ENCODE data around the gene ADAM12. TPM values are rescaled to one million over a fixed set of nuclear protein-coding genes. Genes with fewer than 3 reads are reported as not detected.

ADAM12 gene
- total RNA-seq, 1 donor from 2014 or later, result 0.35 TPM

DNA sequence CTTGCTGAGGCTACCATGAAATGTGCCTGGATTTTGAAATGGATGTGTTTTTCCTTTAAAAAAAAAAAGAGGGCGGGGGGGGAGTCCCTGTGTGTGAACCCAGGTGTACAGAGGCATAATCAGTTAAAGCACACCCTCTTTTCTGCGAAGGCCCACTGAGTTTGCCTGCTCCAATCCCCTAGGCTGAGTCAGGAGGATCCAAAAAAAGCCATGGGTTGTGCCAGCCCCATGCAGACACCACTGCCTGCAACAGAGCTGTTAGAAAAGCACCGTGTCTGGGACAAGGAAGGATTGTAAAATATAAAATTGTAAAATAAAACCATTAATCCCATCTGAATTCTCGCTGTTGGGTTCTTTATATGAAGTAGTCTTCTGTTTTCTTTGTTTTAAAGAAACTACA is 217.9 kb downstream of the ADAM12 start:
- DNase-seq (no peak), ATAC-seq (no peak)
- intact Hi-C loops (cut with micrococcal nuclease), result no loop called here

DNA sequence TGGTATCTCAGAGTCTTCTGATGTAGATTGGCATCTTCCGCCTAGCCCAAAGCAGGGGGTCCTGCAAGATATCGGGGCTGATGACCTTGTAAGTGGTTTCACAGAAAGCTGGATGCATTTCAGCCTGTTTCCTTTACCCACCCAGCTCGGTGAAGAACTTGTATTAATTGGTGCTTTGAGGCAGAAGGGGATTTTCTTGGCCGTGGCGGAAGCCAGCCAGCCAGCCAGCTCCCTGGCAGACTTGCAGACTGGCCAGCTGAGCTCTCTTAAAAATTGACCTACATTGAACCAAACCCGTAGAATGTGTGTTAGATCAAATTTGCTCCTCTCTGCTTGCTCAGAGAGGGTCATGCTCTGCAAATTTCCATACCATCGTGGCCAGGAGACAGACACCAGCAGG is 218.4 kb downstream of the ADAM12 start:
- intact Hi-C loops (cut with micrococcal nuclease), result no loop called here
- ATAC-seq (no peak), DNase-seq (no peak)

DNA sequence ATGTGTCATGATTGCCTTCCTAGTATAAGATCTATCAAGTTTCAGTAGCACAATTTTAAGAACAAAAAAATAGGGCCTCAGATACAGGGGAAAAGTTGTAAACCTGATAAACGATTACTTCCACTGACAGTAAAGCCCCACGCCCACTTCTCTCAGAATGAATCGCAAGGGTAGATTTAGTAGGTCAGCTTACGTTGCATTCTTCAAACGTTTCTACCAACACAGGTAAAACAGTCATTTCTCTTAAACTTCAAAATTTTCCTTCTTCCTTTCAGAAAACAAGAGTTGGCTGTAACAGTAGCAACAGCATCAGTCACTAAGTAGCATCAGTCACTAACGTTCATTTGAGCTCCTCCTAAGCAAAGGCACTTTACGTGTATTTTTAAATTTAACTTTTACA is 221.5 kb downstream of the ADAM12 start:
- DNase-seq (no peak), ATAC-seq (no peak)
- intact Hi-C loops (cut with micrococcal nuclease), result no loop called here

DNA sequence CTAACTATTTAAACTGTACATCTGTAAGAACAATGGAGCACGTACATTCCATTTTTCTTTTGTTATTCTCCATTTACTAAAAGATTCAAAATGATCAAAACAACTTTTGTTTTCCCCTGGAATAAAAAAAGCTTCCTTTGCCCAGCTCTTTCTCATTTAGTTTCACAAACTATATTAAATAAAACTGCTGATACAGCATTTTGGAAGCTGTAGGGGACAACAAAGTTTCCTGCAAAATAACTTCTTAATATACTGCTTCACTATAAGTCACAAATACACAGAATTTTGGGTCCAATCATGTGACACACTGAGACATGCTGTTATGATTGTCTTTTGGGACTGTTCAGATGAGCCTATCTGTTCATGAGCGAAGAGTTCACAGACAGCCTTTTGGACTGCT is 222.4 kb downstream of the ADAM12 start:
- ATAC-seq (no peak), DNase-seq (no peak)
- intact Hi-C loops (cut with micrococcal nuclease), result no loop called here

DNA sequence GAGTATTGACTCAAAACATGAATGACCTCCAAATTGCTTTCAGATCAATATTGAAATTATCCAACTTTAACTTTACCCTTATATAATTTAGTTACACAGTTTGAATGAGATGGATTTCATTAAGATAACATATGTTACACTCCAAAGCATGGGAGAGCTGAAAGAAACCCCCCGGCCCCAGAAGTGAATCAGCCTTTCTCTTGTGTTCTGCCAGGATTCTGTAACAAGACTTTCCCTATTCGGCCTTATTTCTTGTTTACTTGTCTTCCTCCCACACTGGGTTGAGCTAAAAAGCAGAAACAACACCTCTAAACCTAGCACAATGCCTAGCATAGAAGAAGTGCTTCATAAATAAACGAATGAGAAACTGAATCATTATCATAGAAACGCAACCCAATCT is 224.8 kb downstream of the ADAM12 start:
- no peak for DNase-seq
- intact Hi-C loops (cut with micrococcal nuclease), result no loop called here
- ATAC-seq, result no peak

DNA sequence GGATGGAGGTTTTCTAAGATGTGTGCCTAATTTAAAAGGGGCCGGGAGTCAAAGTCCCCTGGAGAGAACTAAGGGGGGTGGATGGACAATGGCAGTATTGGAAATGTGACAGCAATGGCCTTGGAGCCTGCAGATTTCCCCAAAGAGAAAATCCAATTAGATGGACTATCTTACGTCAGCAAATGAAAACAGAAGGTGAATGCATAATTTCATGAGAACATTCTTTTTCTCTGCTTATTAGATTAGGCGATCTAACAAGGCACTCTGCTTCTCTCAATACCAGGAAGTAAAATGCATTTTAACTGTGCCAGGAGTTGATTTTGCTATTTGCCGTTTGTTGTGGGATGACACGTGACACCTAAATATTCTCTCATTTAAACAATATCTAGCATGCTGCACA is 226.6 kb downstream of the ADAM12 start:
- no peak for DNase-seq
- intact Hi-C loops (cut with micrococcal nuclease), result no loop called here
- no peak for ATAC-seq

DNA sequence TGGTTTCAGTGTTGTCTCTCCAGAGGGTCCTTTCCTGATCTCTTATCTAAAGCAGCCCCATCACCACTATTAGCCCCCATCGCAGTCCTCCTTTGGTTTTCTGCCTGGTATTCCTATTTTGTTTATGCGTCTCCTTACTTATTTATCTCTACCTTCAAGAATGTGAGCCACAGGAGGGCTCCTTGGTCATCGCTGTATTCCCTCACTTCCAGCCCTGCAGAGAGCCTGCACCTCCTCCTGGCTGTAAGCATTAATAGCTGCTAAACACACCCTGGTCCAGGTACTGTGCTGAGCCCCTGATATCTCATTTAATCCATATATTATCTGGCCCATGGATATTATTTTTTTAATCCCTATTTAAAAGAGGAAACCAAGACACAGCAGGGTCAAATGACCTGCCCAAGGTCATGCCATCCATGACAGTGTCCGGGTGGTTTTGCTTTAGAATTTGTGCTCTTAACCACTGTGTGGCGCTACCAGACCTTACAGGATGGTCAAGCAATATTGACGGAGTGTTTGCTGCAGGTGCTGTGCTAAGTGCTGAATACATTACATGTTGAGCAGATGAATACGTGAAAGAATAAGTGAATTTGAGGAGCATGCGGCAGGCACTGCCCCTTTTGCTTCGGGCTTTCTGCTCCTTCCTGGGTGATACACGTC is 227.2 kb downstream of the ADAM12 start:
- no peak for DNase-seq
- intact Hi-C loops (cut with micrococcal nuclease), result no loop called here
- ATAC-seq, result no peak

DNA sequence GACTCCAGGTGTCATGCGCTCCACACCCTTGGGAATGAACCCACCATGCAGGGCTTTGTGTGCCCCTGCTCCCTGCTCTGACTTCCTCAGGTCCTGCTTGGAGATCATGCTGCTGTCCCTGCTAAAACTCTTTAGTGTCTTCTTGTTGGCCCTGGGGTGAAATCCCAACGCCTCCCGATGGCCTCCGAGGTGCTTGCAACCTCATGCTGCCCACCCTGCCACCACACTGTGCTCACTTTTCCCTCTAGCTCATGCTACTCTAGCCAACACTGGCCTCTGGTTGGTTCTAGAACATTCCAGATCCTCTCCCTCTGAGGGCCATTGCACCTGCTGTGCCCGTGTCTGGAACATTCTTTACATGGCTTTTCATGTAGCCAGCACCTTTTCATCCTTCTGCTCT is 227.7 kb downstream of the ADAM12 start:
- no peak for ATAC-seq
- no peak for DNase-seq
- intact Hi-C loops (cut with micrococcal nuclease), result no loop called here

DNA sequence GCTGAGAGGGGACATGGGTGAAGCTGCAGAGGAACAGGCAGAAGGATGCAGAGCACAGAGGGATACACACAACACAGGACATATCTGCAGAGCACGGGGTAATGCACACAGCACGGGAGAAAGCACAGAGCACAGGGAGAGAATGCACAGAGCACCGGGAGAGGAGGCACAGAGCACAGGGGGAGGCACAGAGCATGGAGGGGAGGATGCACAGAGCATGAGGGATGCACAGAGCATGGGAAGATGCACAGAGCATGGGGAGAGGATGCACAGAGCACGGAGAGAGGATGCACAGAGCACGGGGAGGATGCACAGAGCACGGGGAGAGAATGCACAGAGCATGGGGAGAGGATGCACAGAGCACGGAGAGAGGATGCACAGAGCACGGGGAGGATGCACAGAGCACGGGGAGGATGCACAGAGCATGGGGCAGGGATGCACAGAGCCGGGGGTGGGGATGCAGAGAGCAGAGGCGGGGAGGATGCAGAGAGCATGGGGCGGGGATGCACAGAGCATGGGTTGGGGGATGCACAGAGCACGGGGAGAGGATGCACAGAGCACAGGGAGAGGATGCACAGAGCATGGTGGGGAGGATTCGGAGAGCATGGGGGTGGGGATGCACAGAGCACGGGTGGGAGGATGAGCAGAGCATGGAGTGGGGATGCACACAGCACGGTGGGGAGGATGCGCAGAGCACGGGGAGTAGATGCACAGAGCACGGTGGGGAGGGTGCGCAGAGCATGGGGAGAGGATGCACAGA is 230.0 kb downstream of the ADAM12 start:
- intact Hi-C loops (cut with micrococcal nuclease), result no loop called here
- ATAC-seq, result no peak

DNA sequence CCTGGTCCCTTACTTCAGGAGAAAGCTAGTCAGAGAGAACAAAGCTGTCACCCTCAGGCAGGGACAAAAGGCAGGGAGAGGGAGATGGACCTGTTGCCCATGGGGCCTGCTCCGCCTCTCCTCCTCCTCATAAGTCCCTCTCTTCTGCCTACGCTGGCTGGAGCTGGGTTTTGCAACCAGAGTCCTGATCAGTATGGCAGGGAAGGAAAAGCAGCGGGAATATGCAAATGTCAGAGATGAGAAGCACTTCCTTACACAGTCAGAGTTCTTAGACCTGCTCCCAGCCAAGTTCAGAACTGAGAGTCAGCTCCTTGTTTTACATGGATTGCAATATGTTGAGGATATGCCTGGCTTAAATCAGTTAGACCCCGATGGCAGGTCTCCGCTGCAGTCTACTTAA is 231.1 kb downstream of the ADAM12 start:
- DNase-seq (no peak), ATAC-seq (no peak)
- intact Hi-C loops (cut with micrococcal nuclease), result no loop called here

More for the DNA sequence above, 230.0 kb downstream of the ADAM12 start:
- DNase-seq, result no peak

DNA sequence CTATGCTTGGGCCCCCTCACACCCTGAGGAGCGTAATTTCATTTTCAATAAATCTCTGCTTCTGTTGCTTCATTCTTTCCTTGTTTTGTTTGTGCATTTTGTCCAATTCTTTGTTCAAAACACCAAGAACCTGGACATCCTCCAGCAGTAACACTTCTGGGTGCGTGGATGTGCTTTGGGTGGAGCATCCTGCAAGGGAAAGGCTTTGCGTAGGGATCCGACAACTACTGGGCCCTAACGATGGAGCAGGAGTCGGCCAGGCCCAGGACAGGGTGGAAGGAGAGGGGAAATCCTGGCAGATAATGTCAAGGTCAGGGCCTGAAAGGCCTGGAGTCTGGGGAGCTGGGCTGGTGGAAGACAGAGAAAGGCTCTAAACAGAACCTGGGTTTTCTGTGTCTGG is 231.8 kb downstream of the ADAM12 start:
- ATAC-seq (peak; percentile 54), DNase-seq (no peak)
- intact Hi-C loops (cut with micrococcal nuclease), result no loop called here

DNA sequence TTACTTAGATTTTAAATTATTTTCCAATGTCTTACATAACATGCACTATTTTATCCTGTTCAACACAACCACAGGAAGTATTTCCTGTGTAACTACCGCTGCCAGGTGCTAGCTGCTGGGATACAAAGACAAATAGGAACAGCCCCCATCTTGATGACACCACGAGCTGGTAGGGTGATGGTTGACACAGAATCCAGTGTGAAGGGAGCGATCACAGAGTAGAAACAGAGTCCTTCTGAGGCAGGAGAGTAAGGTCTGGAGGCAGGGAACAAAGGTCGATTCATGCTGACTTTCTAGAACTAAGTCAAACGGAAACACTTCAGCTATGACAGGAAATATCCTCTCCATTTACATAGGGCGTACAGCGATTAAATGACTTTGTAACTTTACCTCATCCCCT is 232.3 kb downstream of the ADAM12 start:
- intact Hi-C loops (cut with micrococcal nuclease), result no loop called here
- ATAC-seq, result no peak
- no peak for DNase-seq

DNA sequence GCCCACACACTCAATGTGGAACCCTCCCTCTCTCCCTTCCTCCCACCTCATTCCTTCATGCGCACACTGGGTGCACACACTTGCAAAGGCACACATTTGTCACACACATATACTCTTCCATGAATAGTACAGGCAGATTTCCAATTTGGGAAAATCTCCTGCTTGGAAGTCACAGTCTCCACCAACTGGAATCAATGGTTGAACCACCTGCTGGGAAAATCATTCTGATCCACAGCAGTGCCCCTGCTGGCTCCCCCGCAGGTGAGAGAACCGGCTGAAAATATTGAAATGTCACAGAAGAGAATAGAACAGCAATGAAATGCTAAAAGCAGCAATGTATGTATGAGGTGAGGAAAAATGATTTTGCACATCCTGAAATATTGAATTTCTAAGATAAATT is 232.7 kb downstream of the ADAM12 start:
- intact Hi-C loops (cut with micrococcal nuclease), result no loop called here

DNA sequence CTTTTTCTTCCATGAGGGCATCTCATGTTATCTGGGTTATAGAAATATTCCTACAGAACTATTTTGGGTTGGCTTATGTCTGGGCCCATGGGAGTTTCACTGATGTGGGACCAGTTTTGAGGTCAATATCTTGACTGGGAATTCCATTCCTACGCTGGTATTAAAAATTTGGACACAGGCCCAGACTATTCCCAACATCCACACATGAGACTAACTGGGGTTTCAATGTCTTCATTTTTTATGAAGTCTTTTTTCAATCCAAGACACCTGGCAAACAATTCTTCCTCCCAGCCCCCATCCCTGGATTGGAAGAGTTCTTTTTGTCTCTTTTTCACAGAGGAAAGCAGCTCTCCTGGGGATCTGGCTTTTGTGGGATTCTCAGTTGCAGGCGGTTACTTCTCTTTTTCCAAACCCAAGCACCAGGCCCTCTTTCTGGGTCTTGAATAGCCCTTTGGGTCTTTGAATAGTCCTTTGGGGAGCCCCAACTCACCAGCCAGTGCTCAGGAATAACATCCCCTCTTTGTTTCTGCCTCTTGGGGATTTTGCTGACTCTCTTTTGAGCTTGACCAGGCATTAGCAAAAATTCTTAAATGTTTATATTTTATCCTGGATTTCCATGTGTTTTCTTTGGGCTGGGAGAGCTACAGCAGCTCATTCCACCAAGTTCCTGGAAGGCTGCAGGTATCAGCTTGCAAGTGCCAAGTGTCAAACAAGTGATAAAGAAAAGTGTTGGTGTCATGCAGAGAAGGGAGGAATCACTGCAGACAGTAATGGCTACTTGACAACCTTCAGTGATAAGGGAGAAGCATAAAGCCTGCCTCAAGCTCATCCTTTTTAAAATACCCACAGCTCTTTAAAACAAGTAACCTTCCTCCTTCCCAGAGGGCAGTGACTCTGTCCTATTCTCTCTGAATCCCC is 234.3 kb downstream of the ADAM12 start:
- ATAC-seq (no peak), DNase-seq (no peak)
- intact Hi-C loops (cut with micrococcal nuclease), result no loop called here

More for the DNA sequence above, 232.7 kb downstream of the ADAM12 start:
- ATAC-seq, result no peak
- DNase-seq, result no peak

DNA sequence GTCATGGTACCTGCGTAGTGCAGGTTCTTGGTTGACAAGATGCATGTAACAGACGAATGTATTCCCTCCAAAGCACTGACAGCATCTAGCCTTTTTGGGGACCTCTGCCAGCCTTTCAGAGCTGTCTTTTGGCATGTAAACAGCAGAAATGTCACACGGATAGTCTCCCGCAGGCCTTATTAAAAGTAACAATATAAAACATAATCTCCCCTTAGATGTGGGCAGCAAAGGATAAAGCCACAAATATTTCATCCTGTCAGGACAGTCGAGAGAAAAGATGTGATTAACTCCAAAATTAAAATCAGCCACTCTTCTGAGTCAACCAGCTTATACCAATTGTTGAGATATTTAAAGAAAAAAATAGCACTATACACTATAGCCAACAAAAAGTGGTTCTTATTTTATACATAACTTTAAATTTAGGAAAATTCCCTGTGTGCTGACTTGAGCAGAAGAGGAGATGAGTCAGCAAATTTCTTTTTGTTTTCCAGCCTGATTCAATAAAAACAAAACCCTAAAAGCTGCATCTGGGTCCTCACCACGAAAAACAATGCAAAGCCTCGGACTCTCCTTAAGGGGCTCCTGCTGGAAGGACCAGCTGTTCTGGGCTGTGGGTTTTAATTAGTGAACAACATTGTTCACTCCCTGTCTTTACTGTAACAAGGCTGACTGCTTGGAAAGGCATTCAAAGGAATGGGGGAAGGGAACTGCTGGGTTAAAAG is 240.2 kb downstream of the ADAM12 start:
- DNase-seq (no peak), ATAC-seq (no peak)
- intact Hi-C loops (cut with micrococcal nuclease), result no loop called here

DNA sequence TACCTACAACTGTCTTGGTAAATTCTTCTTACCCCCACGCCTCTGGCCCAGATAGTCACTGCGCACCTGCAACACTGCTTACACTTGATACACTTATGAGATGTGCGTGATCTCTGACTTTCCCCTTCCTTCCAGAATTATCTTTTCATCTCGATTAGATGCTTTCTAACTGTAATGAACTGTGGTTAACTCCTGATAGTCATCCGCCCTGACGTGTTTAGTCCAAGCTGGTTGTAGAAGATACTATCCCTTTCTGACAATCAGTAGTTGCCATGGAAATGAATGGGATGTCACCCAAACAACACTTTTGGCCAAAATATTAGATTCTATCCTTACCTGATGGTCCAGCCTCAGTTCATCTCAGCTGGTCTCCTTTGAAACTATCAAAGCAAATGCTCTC is 241.5 kb downstream of the ADAM12 start:
- ATAC-seq, result no peak
- intact Hi-C loops (cut with micrococcal nuclease), result no loop called here
- no peak for DNase-seq

DNA sequence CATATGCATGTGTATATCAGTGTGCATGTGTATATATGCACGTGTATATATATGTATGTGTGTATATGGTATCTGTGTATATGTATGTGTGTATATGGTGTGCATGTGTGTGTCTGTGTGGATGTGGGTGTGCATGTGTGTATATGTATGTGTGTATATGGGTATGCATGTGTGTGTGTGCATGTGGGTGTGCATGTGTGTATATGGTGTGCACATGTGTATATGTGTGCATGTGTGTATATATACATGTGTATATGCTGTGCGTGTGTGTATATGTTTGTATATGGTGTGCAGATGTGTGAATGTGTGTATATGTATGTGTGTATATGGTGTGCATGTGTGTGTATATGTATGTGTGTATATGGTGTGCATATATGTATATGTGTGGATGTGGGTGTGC is 245.2 kb downstream of the ADAM12 start:
- DNase-seq (no peak), ATAC-seq (no peak)
- intact Hi-C loops (cut with micrococcal nuclease), result no loop called here

DNA sequence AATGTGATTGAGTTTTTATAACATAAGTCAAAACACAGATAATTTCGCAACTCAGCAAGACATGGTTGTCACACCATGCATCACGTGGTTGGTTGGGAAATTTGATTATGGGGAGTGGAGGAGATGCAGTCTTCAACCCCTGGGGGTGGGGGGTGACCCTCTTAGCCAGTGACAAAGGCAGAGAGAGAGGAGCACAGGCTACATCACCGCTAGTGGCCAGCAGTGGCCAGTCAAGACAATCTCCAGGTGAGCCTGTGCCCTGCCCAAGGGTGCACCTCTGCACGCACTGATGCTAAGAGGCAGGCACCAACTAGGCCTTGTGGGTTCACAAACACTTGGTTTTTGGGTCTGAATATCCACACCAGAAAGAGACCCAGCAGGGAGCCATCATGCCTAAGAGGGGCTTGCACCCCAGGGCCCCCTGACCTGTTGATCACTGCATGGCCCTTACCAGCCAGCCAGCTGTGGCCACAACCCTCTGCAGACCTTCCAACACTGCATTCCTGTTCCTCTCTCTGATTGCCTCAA is 247.5 kb downstream of the ADAM12 start:
- intact Hi-C loops (cut with micrococcal nuclease), result no loop called here
- DNase-seq (no peak), ATAC-seq (no peak)

DNA sequence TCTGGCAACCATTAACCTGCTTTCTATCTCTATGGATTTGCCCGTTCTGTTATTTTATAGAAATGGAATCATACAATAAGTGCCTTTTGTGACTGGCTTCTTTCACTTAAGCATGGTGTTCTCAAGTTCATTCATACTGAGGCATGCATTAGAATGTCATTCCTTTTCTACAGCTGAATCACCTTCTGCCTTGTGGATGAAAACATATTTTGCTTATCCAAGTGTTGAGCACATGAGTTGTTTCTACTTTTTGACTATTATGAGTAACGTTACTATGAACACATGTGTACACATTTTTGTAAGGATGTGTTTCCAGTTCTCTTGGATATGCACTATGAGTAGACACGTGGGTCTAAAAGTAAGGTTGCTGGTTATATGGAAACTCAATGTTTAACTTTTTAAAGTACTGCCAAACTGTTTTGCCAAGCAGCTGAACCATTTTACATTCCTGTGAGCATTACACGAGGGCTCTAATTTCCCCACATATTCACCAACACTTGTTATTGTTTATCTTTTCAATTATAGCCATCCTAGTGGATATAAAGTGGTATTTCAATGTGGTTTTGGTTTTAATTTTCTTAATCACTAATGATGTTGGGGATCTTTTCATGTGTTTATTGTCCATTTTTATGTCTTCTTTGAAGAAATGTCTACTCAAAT is 250.6 kb downstream of the ADAM12 start:
- ATAC-seq (no peak), DNase-seq (no peak)
- intact Hi-C loops (cut with micrococcal nuclease), result no loop called here

Data from left ventricle myocardium superior (tissue), 1 donor.